ENCODE measurements around the gene AFF1.

Gene AFF1

GRCh38 chr4:86965019-86965976 is 30.5 kb downstream of the AFF1 start:
- H3K4me3 ChIP-seq (ENCODE audit: control insufficient read depth, low read depth, low read length) = no peak overlapping the region
- DNase-seq (ENCODE audit: low read depth) = no peak
- TF ChIP-seq CTCF (IDR thresholded peaks at IDR 0.05; ENCODE audit: control insufficient read depth, insufficient read depth, low read depth, low read length, missing control alignments) = no peak

- no peak for DNase-seq (ENCODE audit: low read depth)
- H3K4me3 ChIP-seq (ENCODE audit: control insufficient read depth, low read depth, low read length) = no peak overlapping the region
- TF ChIP-seq CTCF (IDR thresholded peaks at IDR 0.05; ENCODE audit: control insufficient read depth, insufficient read depth, low read depth, low read length, missing control alignments) = no peak
Measured at GRCh38 chr4:86967073-86967472, 32.3 kb downstream of the AFF1 start.

GRCh38 chr4:86967798-86968197 is 33.0 kb downstream of the AFF1 start:
- no peak for TF ChIP-seq CTCF (IDR thresholded peaks at IDR 0.05; ENCODE audit: control insufficient read depth, insufficient read depth, low read depth, low read length, missing control alignments)
- no peak overlapping the region for H3K4me3 ChIP-seq (ENCODE audit: control insufficient read depth, low read depth, low read length)
- no peak for DNase-seq (ENCODE audit: low read depth)

GRCh38 chr4:86968547-86968946 is 33.7 kb downstream of the AFF1 start:
- no peak for TF ChIP-seq CTCF (IDR thresholded peaks at IDR 0.05; ENCODE audit: control insufficient read depth, insufficient read depth, low read depth, low read length, missing control alignments)
- H3K4me3 ChIP-seq (ENCODE audit: control insufficient read depth, low read depth, low read length) = no peak overlapping the region
- DNase-seq (ENCODE audit: low read depth) = no peak

- no peak for DNase-seq (ENCODE audit: low read depth)
- no peak overlapping the region for H3K4me3 ChIP-seq (ENCODE audit: control insufficient read depth, low read depth, low read length)
- no peak for TF ChIP-seq CTCF (IDR thresholded peaks at IDR 0.05; ENCODE audit: control insufficient read depth, insufficient read depth, low read depth, low read length, missing control alignments)
Measured at GRCh38 chr4:86970447-86971354, 35.9 kb downstream of the AFF1 start.

GRCh38 chr4:86971355-86971683 is 36.5 kb downstream of the AFF1 start:
- TF ChIP-seq CTCF (IDR thresholded peaks at IDR 0.05; ENCODE audit: control insufficient read depth, insufficient read depth, low read depth, low read length, missing control alignments) = no peak

More at GRCh38 chr4:86971355-86971683, 36.5 kb downstream of the AFF1 start:
- no peak for DNase-seq (ENCODE audit: low read depth)
- H3K4me3 ChIP-seq (ENCODE audit: control insufficient read depth, low read depth, low read length) = no peak overlapping the region

Data from AG09309 (cell line).